Omental fat pad (tissue), 4 donors: Measurements from ENCODE around the gene RFX4. TPM values are rescaled to one million over a fixed set of nuclear protein-coding genes. Genes with fewer than 3 reads are reported as not detected.
"Not testable (repeated sequence)": the region's sequence is repeated elsewhere in the genome, so short reads cannot be mapped to it uniquely, and the experiment has no call there.

ENCODE experiments used
- ATAC-seq: fragments of 150-250 bp; one replicate; pipeline ENCODE4 v1.9.1; 2016; ENCODE audit warnings: mild to moderate bottlenecking, moderate library complexity; ENCODE audit not compliant: low FRiP score
- DNase-seq: peaks from one replicate; pipeline ENCODE4 v3.0.0-alpha.2; 2019; ENCODE audit warnings: low spot score
- CTCF ChIP-seq, 3 donors: fragments of 450-650 bp; IDR thresholded peaks; one replicate each; pipeline ENCODE4 v1.5.1; 2016 to 2017; ENCODE audit warnings: antibody characterized with exemption in 3 of 3, mild to moderate bottlenecking in 3 of 3, moderate library complexity in 2 of 3
- total RNA-seq, 4 donors: library from RNA; depleted of rRNA; stranded (reverse); fragments of >200 nt; gene quantifications; one replicate each; pipeline ENCODE4 v1.1.0, GENCODE V29; 2016

Gene RFX4
- total RNA-seq, 4 donors from 2014 or later: not detected

GRCh38 chr12:106685381-106685780 is 102.6 kb downstream of the RFX4 start:
- no peak for DNase-seq
- no peak for TF ChIP-seq CTCF (IDR thresholded peaks at IDR 0.05)
- ATAC-seq: no peak

GRCh38 chr12:106687672-106688071 is 104.9 kb downstream of the RFX4 start:
- no peak for TF ChIP-seq CTCF (IDR thresholded peaks at IDR 0.05)
- no peak for ATAC-seq
- no peak for DNase-seq

GRCh38 chr12:106690569-106691305 is 107.9 kb downstream of the RFX4 start:
- ATAC-seq (no peak), DNase-seq (no peak)
- TF ChIP-seq CTCF (IDR thresholded peaks at IDR 0.05): no peak

GRCh38 chr12:106692033-106692432 is 109.2 kb downstream of the RFX4 start:
- not testable (repeated sequence) for DNase-seq, ATAC-seq

GRCh38 chr12:106692896-106693820 is 110.4 kb downstream of the RFX4 start:
- no peak for DNase-seq
- TF ChIP-seq CTCF (IDR thresholded peaks at IDR 0.05): no peak
- ATAC-seq: no peak

GRCh38 chr12:106696071-106696470 is 113.3 kb downstream of the RFX4 start:
- DNase-seq: no peak
- TF ChIP-seq CTCF (IDR thresholded peaks at IDR 0.05): no peak
- ATAC-seq: no peak

- TF ChIP-seq CTCF (IDR thresholded peaks at IDR 0.05): no peak
- no peak for ATAC-seq
- DNase-seq: no peak
Measured at GRCh38 chr12:106696681-106697417, 114.0 kb downstream of the RFX4 start.
